Heart left ventricle (tissue), 16 donors: ENCODE data around the gene MLXIP. TPM values are rescaled to one million over a fixed set of nuclear protein-coding genes. Genes with fewer than 3 reads are reported as not detected.
A peak's percentile ranks its signal among the peaks of the same experiment; 100 is the strongest.
"Not testable (repeated sequence)": the region's sequence is repeated elsewhere in the genome, so short reads cannot be mapped to it uniquely, and the experiment has no call there.

ENCODE experiments used
- ATAC-seq, 4 donors: fragments of 200-7000 bp; cut with Tn5 transposase; one replicate each; pipeline ENCODE4 v1.9.1; 2020 to 2022; ENCODE audit warnings: moderate library complexity in 4 of 4, mild to moderate bottlenecking in 3 of 4, moderate number of reproducible peaks in 1 of 4
- DNase-seq, 5 donors: peaks; one replicate each; pipeline ENCODE4 v3.0.0-alpha.2; 2020
- H3K27ac ChIP-seq, 12 donors: fragments of 200-600 bp; sonication (generic) in 4 of 12; one replicate each; pipeline versions ENCODE4 v1.5.0 to v1.8.0; 2016 to 2022; ENCODE audit warnings: mild to moderate bottlenecking in 2 of 12
- H3K27me3 ChIP-seq, 9 donors: fragments of 200-600 bp; sonication (generic) in 2 of 9; one replicate each; pipeline versions ENCODE4 v1.5.1 to v1.8.0; 2016 to 2022; ENCODE audit warnings: mild to moderate bottlenecking in 3 of 9
- H3K36me3 ChIP-seq, 9 donors: fragments of 200-600 bp; sonication (generic) in 2 of 9; one replicate each; pipeline versions ENCODE4 v1.5.0 to v1.8.0; 2018 to 2022; ENCODE audit warnings: mild to moderate bottlenecking in 2 of 9
- H3K4me1 ChIP-seq, 12 donors: fragments of 200-600 bp; sonication (generic) in 4 of 12; one replicate each; pipeline versions ENCODE4 v1.5.0 to v1.8.0; 2016 to 2022; ENCODE audit warnings: mild to moderate bottlenecking in 3 of 12
- H3K4me3 ChIP-seq, 12 donors: fragments of 200-600 bp; sonication (generic) in 4 of 12; one replicate each; pipeline versions ENCODE4 v1.5.0 to v1.8.0; 2017 to 2022; ENCODE audit warnings: mild to moderate bottlenecking in 9 of 12, moderate library complexity in 4 of 12
- H3K9me3 ChIP-seq, 12 donors: fragments of 200-600 bp; sonication (generic) in 4 of 12; one replicate each; pipeline versions ENCODE4 v1.5.0 to v1.8.0; 2016 to 2022; ENCODE audit warnings: mild to moderate bottlenecking in 1 of 12
- CTCF ChIP-seq, 12 donors: fragments of 200-600 bp; sonication (generic) in 4 of 12; IDR thresholded peaks; one replicate each; pipeline versions ENCODE4 v1.5.0 to v1.8.0; 2018 to 2022; ENCODE audit warnings: antibody characterized with exemption in 12 of 12, mild to moderate bottlenecking in 5 of 12
- POLR2A ChIP-seq, 2 donors: fragments of 450-650 bp; IDR thresholded peaks; one replicate each; pipeline ENCODE4 v1.6.1; 2017; ENCODE audit warnings: antibody characterized with exemption in 2 of 2, mild to moderate bottlenecking in 2 of 2, moderate library complexity in 2 of 2
- WGBS, 4 donors: extraction: QIAGEN DNeasy Blood & Tissue Kit in 2 of 4; methylation state at CpG; one replicate each; pipeline versions ENCODE4 v1.1.5 to v1.1.7; 2013 to 2018; 5-methylcytosine and 5-hydroxymethylcytosine counted together
- intact Hi-C, 10 donors: fragments of 100-400 bp; cut with DNase I; formaldehyde crosslinking; loops; one replicate each; pipeline versions ENCODE4 v1.11.1 to v1.14.2; 2022
- polyA plus RNA-seq, 2 donors: library from polyadenylated mRNA; stranded (reverse); fragments of 200-250 nt; gene quantifications; one replicate each; pipeline ENCODE4 v1.2.3, GENCODE V29; 2013
- total RNA-seq, 9 donors: library from RNA; depleted of rRNA in 2 of 9; stranded (reverse); fragments of >200 nt in 2 of 9; fragmentation: NEBNext Ultra II Directional in 3 of 9; extraction: Animal tissue kit (Norgen Biotek cat#: 25700) in 3 of 9; gene quantifications; one replicate each; pipeline versions ENCODE4 v1.1.0 to v1.2.4, GENCODE V29; 2016 to 2023
- donor health status: ischemic (EF 13 %, LVEDD 7.1; RV severe dilation, severe dysfunction).
- donor health status: healthy with polysubstance abuse.
- donor health status: DM: no; HTN: yes; CAD: no.
- donor health status: DM: no; HTN: no; CAD: no.
- donor health status: ischemic (EF 25% LVEDD 6.9; RV normal size, moderate dysfunction).
- donor health status: ischemic (EF 25% LVEDD 5.7; RV mildly dilated, moderate dysfunction).
- donor health status: healthy.
- donor health status: DM: yes; HTN: yes; CAD: no.
- donor health status: ischemic (EF 35%, LVEDD 5.7; RV mildly dilated, moderate dysfunction).
- donor health status: nonischemic (EF 11% LVEDD 7.7; RV severe dilation, severe dysfunction).
- donor health status: DM: yes; HTN: yes; CAD: no.
- donor health status: PGD.
- donor health status: ischemic (EF 29% LVEDD 5.4; RV normal size, mild dysfunction).
- donor health status: nonischemic (EF 23%, LVEDD 6.1; RV moderate dilation, normal function).

Gene MLXIP
- total and polyA plus RNA-seq, 11 donors = 14.3 to 39.6 (median 22.7) TPM

DNA sequence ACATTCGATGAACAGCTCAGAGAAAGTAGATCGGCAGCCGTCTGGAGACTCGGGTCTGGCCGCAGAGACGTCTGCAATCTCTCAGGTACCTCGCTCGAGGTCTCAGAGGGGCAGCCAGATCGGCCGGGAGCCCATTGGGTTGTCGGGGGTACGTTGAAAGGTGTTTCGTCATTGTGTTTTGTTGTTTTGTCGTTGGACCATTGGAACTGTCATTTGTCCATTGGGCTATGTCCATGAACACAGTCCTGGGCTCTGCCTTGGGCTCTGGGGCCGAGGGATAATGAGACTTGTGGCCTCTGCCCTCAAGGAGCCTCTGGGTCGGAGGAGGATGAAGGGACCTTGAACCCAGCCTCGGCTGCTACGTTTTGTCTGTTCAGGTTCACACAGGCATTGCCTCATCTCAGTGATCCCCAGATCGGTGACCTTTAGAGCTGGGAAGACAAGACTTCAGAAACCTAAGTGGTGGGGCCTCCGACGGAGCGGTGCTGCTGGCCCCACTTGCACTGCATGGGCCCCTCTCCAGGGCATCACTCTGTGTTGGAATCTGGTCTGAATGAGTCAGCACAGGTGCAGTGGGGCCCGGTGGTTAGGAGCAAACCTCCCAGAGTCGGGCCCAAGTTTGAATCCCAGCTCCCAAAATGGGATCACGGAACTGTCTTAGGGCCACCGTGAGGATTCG, 23.6 kb upstream of the MLXIP start:
- Histone ChIP-seq H3K27ac (no peak overlapping the region), H3K36me3 (peaks cover 0 to 46% (median 7%) of the 10 kb centered on the region in 9 donors), H3K27me3 (no peaks in the 10 kb centered on the region), H3K4me1 (peaks cover 4 to 32% (median 19%) of the 10 kb centered on the region in 12 donors), H3K4me3 (no peak overlapping the region), H3K9me3 (no peaks in the 10 kb centered on the region)
- no peak for TF ChIP-seq CTCF (IDR thresholded peaks at IDR 0.05)
- no peak for TF ChIP-seq POLR2A (IDR thresholded peaks at IDR 0.05)
- DNase-seq (no peak), ATAC-seq (no peak)
- 93 to 95% (median 93%) methylated on average over 26 to 27 of the region's 27 CpGs for WGBS, 4 donors
- intact Hi-C loops = loop anchor here (1.0 to 10.0 kb wide), 5 partner anchors 68 to 140 kb away; partner anchors contain the start of gene CFAP251 (in 1 of the 10)

GRCh38 chr12:122056406-122056805, 22.1 kb upstream of the MLXIP start:
- not testable (repeated sequence) for H3K27me3 ChIP-seq, ATAC-seq, H3K4me3 ChIP-seq, H3K9me3 ChIP-seq, DNase-seq
- intact Hi-C loops = loop anchor here in 2 of 10 donors (10.0 kb wide), 1 partner anchor 138 kb away; no protein-coding TSS in a partner anchor
- 96 to 97% (median 96%) methylated on average over 7 of the region's 7 CpGs for WGBS, 4 donors
- H3K4me1 ChIP-seq = peaks cover 1 to 29% (median 11%) of the 10 kb centered on the region in 12 donors
- peaks cover 0 to 55% (median 7%) of the 10 kb centered on the region in 9 donors for H3K36me3 ChIP-seq
- H3K27ac ChIP-seq = peak overlapping the region in 1 of 12 donors; percentile 58

DNA sequence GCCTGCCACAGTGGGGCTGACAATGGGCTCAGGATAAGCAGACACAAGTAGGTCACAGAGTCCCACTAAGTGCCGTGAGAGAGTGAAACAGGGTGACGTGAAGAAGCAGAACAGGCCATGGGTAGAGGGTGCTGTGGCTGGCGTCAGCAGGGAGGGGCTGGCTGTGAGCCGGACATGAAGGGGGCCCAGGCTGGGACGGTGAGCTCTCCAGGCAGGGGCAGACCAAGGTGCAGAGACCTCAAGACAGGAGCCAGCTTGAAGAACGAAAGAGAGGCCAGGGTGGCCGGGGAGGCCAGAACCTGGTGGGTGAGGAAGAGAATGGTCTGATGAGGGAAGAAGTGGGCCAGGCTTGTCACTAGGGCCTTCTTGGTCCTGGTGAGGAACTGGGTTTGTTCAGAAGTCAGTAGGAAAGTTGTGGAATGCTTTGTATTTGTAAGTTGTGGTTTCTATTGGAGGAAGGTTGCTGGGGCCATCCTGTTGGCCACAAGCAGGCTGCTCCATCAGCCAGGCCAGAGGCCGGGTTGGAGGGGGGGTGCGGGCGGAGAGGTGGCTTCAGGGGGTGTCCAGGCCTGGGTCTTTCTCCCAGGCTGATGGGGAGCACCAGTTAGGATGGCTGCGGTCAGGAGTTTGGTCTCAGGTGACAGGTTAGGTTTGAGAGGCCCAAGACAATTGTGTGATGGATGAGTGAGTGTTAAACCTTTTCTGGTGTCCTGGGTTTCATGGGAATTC, 21.4 kb upstream of the MLXIP start:
- TF ChIP-seq POLR2A (IDR thresholded peaks at IDR 0.05) (no peak), CTCF (IDR thresholded peaks at IDR 0.05) (no peak)
- Histone ChIP-seq H3K9me3 (no peaks in the 10 kb centered on the region), H3K4me3 (no peak overlapping the region), H3K27me3 (no peaks in the 10 kb centered on the region), H3K4me1 (peaks cover 0 to 23% (median 6%) of the 10 kb centered on the region in 12 donors), H3K27ac (peak overlapping the region in 1 of 12 donors; percentile 58), H3K36me3 (peaks cover 0 to 57% (median 7%) of the 10 kb centered on the region in 9 donors)
- 92 to 94% (median 93%) methylated on average over 11 of the region's 11 CpGs for WGBS, 4 donors
- ATAC-seq (no peak), DNase-seq (no peak)
- intact Hi-C loops = loop anchor here in 2 of 10 donors (10.0 kb wide), 1 partner anchor 138 kb away; no protein-coding TSS in a partner anchor

DNA sequence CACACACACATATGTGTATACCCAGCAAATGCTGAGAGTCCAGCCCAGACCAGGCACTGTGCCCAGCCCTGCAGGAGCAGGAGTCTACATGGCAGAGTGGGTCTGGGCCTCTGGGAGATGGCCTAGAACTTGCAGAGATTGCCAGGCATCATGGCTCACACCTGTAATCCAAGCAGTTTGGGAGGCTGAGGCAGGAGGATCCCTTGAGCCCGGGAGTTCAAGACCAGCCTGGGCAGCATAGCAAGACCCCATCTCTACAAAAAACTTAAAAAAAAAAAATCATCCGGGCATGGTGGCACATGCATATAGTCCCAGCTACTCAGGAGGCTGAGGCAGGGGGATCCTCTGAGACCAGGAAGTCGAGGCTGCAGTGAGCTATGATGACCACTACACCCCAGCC, 20.8 kb upstream of the MLXIP start:
- peaks cover 0 to 57% (median 7%) of the 10 kb centered on the region in 9 donors for H3K36me3 ChIP-seq
- intact Hi-C loops = loop anchor here in 2 of 10 donors (10.0 kb wide), 1 partner anchor 137 kb away; no protein-coding TSS in a partner anchor
- 93 to 99% (median 96%) methylated on average over 3 of the region's 3 CpGs for WGBS, 4 donors

More for the DNA sequence above, 20.8 kb upstream of the MLXIP start:
- no peak for ATAC-seq
- Histone ChIP-seq H3K4me1 (peaks cover 0 to 26% (median 11%) of the 10 kb centered on the region in 12 donors), H3K27me3 (no peaks in the 10 kb centered on the region), H3K27ac (peak overlapping the region in 1 of 12 donors; percentile 58), H3K4me3 (no peak overlapping the region), H3K9me3 (no peaks in the 10 kb centered on the region)
- DNase-seq = no peak
- no peak for TF ChIP-seq POLR2A (IDR thresholded peaks at IDR 0.05)
- no peak for TF ChIP-seq CTCF (IDR thresholded peaks at IDR 0.05)
